GM12878 (cell line): ENCODE results near the gene S100B. TPM values are rescaled to one million over a fixed set of nuclear protein-coding genes. Genes with fewer than 3 reads are reported as not detected.

Experiments
- ATAC-seq: fragments of 200-7000 bp; cut with Tn5 transposase; 3 replicates; pipeline ENCODE4 v1.9.1; 2020; ENCODE audit warnings: mild to moderate bottlenecking, moderate library complexity
- BruUV-seq: library from RNA; stranded (reverse); fragments of 400-500 nt; replicated peaks from 2 replicates; lab custom pipeline; 2021; lab: Mats Ljungman, UMichigan
- CTCF ChIA-PET: fragments of 300-600 bp; sonication (Branson Sonifier 250); formaldehyde crosslinking; extraction: SDS; loops from one replicate; lab custom pipeline; 2021; ENCODE audit warnings: inconsistent platforms; lab: Yijun Ruan, JAX
- POLR2A ChIA-PET: fragments of 350-600 bp; formaldehyde crosslinking; extraction: SDS; loops from one replicate; lab custom pipeline; 2021; ENCODE audit warnings: inconsistent platforms; lab: Charles Lee
- RAD21 ChIA-PET: fragments of 300-600 bp; sonication (Branson Sonifier 250); formaldehyde crosslinking; loops from one replicate; lab custom pipeline; 2023; ENCODE audit warnings: antibody characterized with exemption; ENCODE audit not compliant: unreplicated experiment; lab: Charles Lee
- SMC1A ChIA-PET: fragments of 300-600 bp; sonication (Branson Sonifier 250); formaldehyde crosslinking; loops from one replicate; lab custom pipeline; 2023; ENCODE audit not compliant: unreplicated experiment, uncharacterized antibody; lab: Charles Lee
- DNase-seq: peaks from one replicate; pipeline ENCODE4 v3.0.0-alpha.2; 2011; ENCODE audit warnings: low read depth, low spot score
- FAIRE-seq: peaks from 3 replicates; lab custom pipeline; 2011; peaks lifted over from hg19 to GRCh38; lab: Jason Lieb, UNC
- H2AFZ ChIP-seq: 2 replicates; pipeline ENCODE4 v1.6.0; 2011; ENCODE audit warnings: low read depth, low read length, control low read depth; ENCODE audit not compliant: control insufficient read depth
- H3K27ac ChIP-seq: 2 replicates; pipeline ENCODE4 v1.5.1; 2011; ENCODE audit warnings: control low read depth; ENCODE audit not compliant: control insufficient read depth, insufficient read depth
- H3K27me3 ChIP-seq, 2 experiments: replicated peaks in 1 of 2; 2 replicates each; pipeline versions ENCODE4 v1.6.0 to v1.6.1; 2011; ENCODE audit warnings: low read length in 1 of 2; ENCODE audit not compliant: control insufficient read depth in 2 of 2, insufficient read depth in 2 of 2
- H3K36me3 ChIP-seq, 2 experiments: 2 replicates each; pipeline ENCODE4 v1.5.1; 2011; ENCODE audit warnings: low read length in 1 of 2; ENCODE audit not compliant: control insufficient read depth in 2 of 2, insufficient read depth in 2 of 2
- H3K4me1 ChIP-seq: 2 replicates; pipeline ENCODE4 v1.6.1; 2011; ENCODE audit warnings: mild to moderate bottlenecking, low read length, moderate library complexity, mixed read lengths; ENCODE audit not compliant: control insufficient read depth, insufficient read depth
- H3K4me2 ChIP-seq: 2 replicates; pipeline ENCODE4 v1.6.0; 2011; ENCODE audit warnings: control low read depth; ENCODE audit not compliant: control insufficient read depth, insufficient read depth
- H3K4me3 ChIP-seq: fragments of 200-600 bp; sonication (generic); 2 replicates; pipeline ENCODE4 v1.5.1; 2016
- H3K79me2 ChIP-seq: 2 replicates; pipeline ENCODE4 v1.6.0; 2011; ENCODE audit warnings: low read length; ENCODE audit not compliant: control insufficient read depth, insufficient read depth
- H3K9ac ChIP-seq: 2 replicates; pipeline ENCODE4 v1.8.0; 2011; ENCODE audit warnings: low read length, control low read depth, mixed read lengths; ENCODE audit not compliant: control insufficient read depth, insufficient read depth
- H3K9me3 ChIP-seq: replicated peaks from 3 replicates; pipeline ENCODE4 v1.5.1; 2011; ENCODE audit warnings: mild to moderate bottlenecking, low read length; ENCODE audit not compliant: control insufficient read depth, insufficient read depth
- H4K20me1 ChIP-seq: 2 replicates; pipeline ENCODE4 v1.6.0; 2011; ENCODE audit not compliant: control insufficient read depth, insufficient read depth
- E4F1 ChIP-seq: fragments of 450-650 bp; IDR thresholded peaks from 2 replicates; pipeline ENCODE4 v1.6.1; 2018; ENCODE audit warnings: borderline replicate concordance, mild to moderate bottlenecking; ENCODE audit not compliant: partially characterized antibody
- GABPA ChIP-seq: IDR thresholded peaks from 2 replicates; pipeline ENCODE4 v1.6.1; 2014; ENCODE audit warnings: antibody characterized with exemption, low read depth, mild to moderate bottlenecking, inconsistent platforms
- HCFC1 ChIP-seq: fragments of 150-350 bp; IDR thresholded peaks from 2 replicates; pipeline ENCODE4 v1.6.1; 2014; ENCODE audit warnings: low read length
- HDAC6 ChIP-seq: fragments of 200-600 bp; sonication (generic); IDR thresholded peaks from one replicate; pipeline ENCODE4 v1.8.0; 2017; ENCODE audit warnings: antibody characterized with exemption; ENCODE audit not compliant: unreplicated experiment
- JUNB ChIP-seq: IDR thresholded peaks from 2 replicates; pipeline ENCODE4 v1.6.1; 2016; ENCODE audit warnings: antibody characterized with exemption, mild to moderate bottlenecking
- MYB ChIP-seq: fragments of 150-350 bp; IDR thresholded peaks from 2 replicates; pipeline ENCODE4 v1.6.1; 2014; ENCODE audit warnings: mild to moderate bottlenecking, low read depth, low read length, borderline replicate concordance
- NFYB ChIP-seq: IDR thresholded peaks from 2 replicates; pipeline ENCODE4 v1.6.1; 2011; ENCODE audit warnings: low read depth, mild to moderate bottlenecking, low read length, improper control_type of control experiment, moderate library complexity; ENCODE audit not compliant: insufficient read depth
- RAD21 ChIP-seq: IDR thresholded peaks from 2 replicates; pipeline ENCODE4 v1.6.1; 2011; ENCODE audit warnings: mild to moderate bottlenecking, low read depth, low read length, moderate library complexity; ENCODE audit not compliant: insufficient read depth
- RCOR1 ChIP-seq: conservative IDR thresholded peaks from 2 replicates; pipeline ENCODE4 v1.6.1; 2012; ENCODE audit warnings: low read depth, low read length, improper control_type of control experiment
- SIX5 ChIP-seq: IDR thresholded peaks from 2 replicates; pipeline ENCODE4 v1.6.1; 2011; ENCODE audit warnings: mild to moderate bottlenecking, low read depth, low read length, moderate library complexity; ENCODE audit not compliant: severe bottlenecking
- SKIL ChIP-seq: fragments of 450-650 bp; IDR thresholded peaks from 2 replicates; pipeline ENCODE4 v1.6.1; 2017; ENCODE audit warnings: mild to moderate bottlenecking, low read depth, inconsistent platforms; ENCODE audit not compliant: poor library complexity, severe bottlenecking
- STAT1 ChIP-seq: fragments of 450-650 bp; conservative IDR thresholded peaks from 2 replicates; pipeline ENCODE4 v1.6.1; 2014; ENCODE audit warnings: antibody characterized with exemption, mild to moderate bottlenecking
- SUZ12 ChIP-seq: fragments of 200-600 bp; sonication (generic); IDR thresholded peaks from one replicate; pipeline ENCODE4 v1.6.1; 2018; ENCODE audit warnings: antibody characterized with exemption, mild to moderate bottlenecking; ENCODE audit not compliant: unreplicated experiment
- WGBS: methylation state at CpG from one replicate; pipeline ENCODE4 v1.1.6; 2016; ENCODE audit warnings: low lambda C conversion rate; ENCODE audit not compliant: insufficient replicate concordance, insufficient coverage; ENCODE audit errors: missing lambda C conversion rate; 5-methylcytosine and 5-hydroxymethylcytosine counted together
- in situ Hi-C: fragments of 300-500 bp; cut with MboI; formaldehyde crosslinking; loops from 9 replicates; pipeline ENCODE4 v1.14.3; 2018; ENCODE audit warnings: mixed read lengths
- intact Hi-C: fragments of 100-400 bp; cut with micrococcal nuclease; formaldehyde crosslinking; loops from one replicate; pipeline ENCODE4 v1.14.2; 2022; ENCODE audit not compliant: unreplicated experiment
- polyA plus RNA-seq, 11 experiments: library from polyadenylated mRNA; depleted of rRNA in 4 of 11; unstranded in 6 of 11; stranded (reverse) in 5 of 11; fragments of >200 nt; fragmentation: Nextera tagmentation in 4 of 11; fragmentation: Illumina TruSeq in 1 of 11; extraction: Ambion mirVana in 4 of 11; extraction: Trizol in 1 of 11; gene quantifications; 1 replicate in 1 of 11; 2 replicates in 10 of 11; pipeline versions ENCODE4 v1.2.1 to v1.2.3, GENCODE V29; 2011 to 2016; ENCODE audit warnings: inconsistent platforms in 2 of 11, missing spikeins in 2 of 11, low read depth in 1 of 11
- total RNA-seq, 4 experiments: library from RNA; depleted of rRNA in 3 of 4; stranded (reverse); fragments of >200 nt in 3 of 4; fragmentation: Illumina TruSeq in 1 of 4; extraction: Trizol in 1 of 4; gene quantifications; 2 replicates each; pipeline versions ENCODE4 v1.2.1 to v1.2.3, GENCODE V29; 2013 to 2021
- TF ChIP-seq, protein P1 (sequence below): IDR thresholded peaks from 2 replicates; pipeline ENCODE4 v1.6.1; 2011; ENCODE audit warnings: mild to moderate bottlenecking, low read depth, low read length, moderate library complexity; ENCODE audit not compliant: insufficient replicate concordance
- TF ChIP-seq, protein P2 (sequence below): fragments of 150-350 bp; IDR thresholded peaks from 2 replicates; pipeline ENCODE4 v1.6.1; 2014; ENCODE audit warnings: mild to moderate bottlenecking, low read depth, low read length

S100B gene
- total and polyA plus RNA-seq, 10 of the 15 experiments (the other 5 are each of a cell fraction or from before 2014, with no cell fraction given), result 0.11 to 0.22 TPM; not detected in 8

DNA sequence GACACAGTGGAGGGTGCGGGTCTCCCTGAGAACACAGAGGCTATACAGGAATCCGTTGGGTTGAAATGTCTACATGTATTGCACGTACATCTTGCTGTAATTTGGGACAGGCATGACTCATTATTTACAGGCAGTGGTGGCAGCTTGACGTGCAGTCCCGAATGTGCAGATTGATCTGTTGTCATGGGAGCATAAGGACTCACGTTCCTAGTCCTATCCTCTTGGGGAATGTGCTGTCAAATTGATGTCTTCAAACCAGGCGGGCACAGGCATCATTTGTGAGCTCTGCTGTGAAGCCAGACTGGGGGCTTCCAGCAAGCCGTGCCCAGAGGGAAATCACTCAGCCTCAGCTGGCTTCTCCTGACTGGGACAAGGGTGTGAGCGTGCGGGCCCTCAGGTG, 40.5 kb downstream of the S100B start:
- Histone ChIP-seq H3K4me1 (peaks cover under 1% of the 10 kb centered on the region; the same call in 1 of the 2 replicates), H2AFZ (no peak overlapping the region), H3K27me3 (no peaks in the 10 kb centered on the region), H3K4me3 (no peak overlapping the region), H3K79me2 (no peaks in the 10 kb centered on the region), H3K4me2 (no peak overlapping the region), H4K20me1 (no peaks in the 10 kb centered on the region)
- in situ Hi-C loops, result no loop called here
- ChIA-PET CTCF (no interaction called here), RAD21 (no interaction called here)
- no TSS peak for BruUV-seq
- FAIRE-seq, result no peak
- no peak for DNase-seq
- TF ChIP-seq GABPA, result no peak
- TF ChIP-seq SKIL, result no peak
- no peak for TF ChIP-seq RCOR1
- no peak for TF ChIP-seq JUNB
- no peak for TF ChIP-seq HDAC6
- no peak for TF ChIP-seq SUZ12
- TF ChIP-seq, protein P1, sequence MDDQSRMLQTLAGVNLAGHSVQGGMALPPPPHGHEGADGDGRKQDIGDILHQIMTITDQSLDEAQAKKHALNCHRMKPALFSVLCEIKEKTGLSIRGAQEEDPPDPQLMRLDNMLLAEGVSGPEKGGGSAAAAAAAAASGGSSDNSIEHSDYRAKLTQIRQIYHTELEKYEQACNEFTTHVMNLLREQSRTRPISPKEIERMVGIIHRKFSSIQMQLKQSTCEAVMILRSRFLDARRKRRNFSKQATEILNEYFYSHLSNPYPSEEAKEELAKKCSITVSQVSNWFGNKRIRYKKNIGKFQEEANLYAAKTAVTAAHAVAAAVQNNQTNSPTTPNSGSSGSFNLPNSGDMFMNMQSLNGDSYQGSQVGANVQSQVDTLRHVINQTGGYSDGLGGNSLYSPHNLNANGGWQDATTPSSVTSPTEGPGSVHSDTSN, result no peak
- TF ChIP-seq NFYB, result no peak
- TF ChIP-seq STAT1, result no peak
- TF ChIP-seq HCFC1, result no peak
- no peak for TF ChIP-seq MYB
- no peak for TF ChIP-seq RAD21
- no peak for TF ChIP-seq SIX5
- no peak for TF ChIP-seq E4F1
- TF ChIP-seq, protein P2, sequence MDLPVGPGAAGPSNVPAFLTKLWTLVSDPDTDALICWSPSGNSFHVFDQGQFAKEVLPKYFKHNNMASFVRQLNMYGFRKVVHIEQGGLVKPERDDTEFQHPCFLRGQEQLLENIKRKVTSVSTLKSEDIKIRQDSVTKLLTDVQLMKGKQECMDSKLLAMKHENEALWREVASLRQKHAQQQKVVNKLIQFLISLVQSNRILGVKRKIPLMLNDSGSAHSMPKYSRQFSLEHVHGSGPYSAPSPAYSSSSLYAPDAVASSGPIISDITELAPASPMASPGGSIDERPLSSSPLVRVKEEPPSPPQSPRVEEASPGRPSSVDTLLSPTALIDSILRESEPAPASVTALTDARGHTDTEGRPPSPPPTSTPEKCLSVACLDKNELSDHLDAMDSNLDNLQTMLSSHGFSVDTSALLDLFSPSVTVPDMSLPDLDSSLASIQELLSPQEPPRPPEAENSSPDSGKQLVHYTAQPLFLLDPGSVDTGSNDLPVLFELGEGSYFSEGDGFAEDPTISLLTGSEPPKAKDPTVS, result no peak
- TF ChIP-seq, all 136 proteins: peak for 0
- WGBS, result 88% methylated on average over 10 of the region's 10 CpGs
- Histone ChIP-seq H3K9ac (no peak overlapping the region), H3K27ac (no peak overlapping the region), H3K9me3 (no peaks in the 10 kb centered on the region), H3K36me3 (peaks cover 4 to 15% of the 10 kb centered on the region in 2 experiments; a peak in 3 of 4 replicates)
- POLR2A ChIA-PET, result no interaction called here
- SMC1A ChIA-PET, result no interaction called here
- no peak for ATAC-seq
- intact Hi-C loops, result no loop called here
